Skin of body (tissue), 2 donors: ENCODE results near the gene LIPN. TPM values are rescaled to one million over a fixed set of nuclear protein-coding genes. Genes with fewer than 3 reads are reported as not detected.

Experiments
- DNase-seq: peaks from one replicate; lab custom pipeline; 2025; lab: John Stamatoyannopoulos, UW
- total RNA-seq: library from RNA; depleted of rRNA; stranded (reverse); fragments of >200 nt; gene quantifications from one replicate; pipeline ENCODE4 v1.2.3, GENCODE V29; 2014

Gene LIPN
- total RNA-seq, 1 donor from 2014 or later, result 8.2 TPM

DNA sequence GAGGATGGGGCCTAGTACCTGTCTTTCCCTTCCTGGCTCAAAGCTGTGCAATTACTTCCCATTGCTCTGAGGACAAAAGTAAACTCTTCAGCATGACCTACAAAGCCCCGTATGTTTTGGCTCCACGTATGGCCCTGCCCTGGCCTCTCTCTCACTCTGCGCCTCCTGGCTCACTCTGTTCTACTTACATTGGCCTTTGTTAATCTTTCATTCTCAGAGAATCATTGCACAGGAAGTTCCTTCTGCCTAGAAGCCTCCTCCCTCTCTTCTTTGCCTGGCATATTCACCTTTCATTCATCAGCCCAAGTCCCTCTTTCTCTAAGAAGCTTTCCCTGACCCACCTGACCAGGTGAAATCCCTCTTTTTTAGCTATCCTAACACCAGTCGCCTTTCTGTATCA, 66.6 kb downstream of the LIPN start:
- no peak for DNase-seq

DNA sequence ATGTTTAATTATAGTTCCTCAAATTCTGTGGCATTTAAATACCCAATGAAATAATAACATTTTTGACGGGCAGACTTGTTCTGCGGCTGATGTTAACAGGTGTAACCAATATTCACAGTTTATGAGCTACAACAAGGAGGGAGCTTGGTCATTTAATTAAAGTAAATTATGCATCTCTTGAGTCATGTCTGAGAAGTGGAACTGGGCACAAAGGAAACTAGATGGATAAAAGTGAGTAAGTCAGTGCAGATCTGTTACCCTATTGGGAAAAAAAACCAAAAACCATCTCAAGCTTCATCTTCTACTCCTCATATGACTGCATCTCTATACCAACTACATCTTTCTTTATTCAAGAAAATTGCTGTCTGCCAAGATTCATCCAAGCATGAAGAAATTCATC, 67.9 kb downstream of the LIPN start:
- DNase-seq, result no peak

DNA sequence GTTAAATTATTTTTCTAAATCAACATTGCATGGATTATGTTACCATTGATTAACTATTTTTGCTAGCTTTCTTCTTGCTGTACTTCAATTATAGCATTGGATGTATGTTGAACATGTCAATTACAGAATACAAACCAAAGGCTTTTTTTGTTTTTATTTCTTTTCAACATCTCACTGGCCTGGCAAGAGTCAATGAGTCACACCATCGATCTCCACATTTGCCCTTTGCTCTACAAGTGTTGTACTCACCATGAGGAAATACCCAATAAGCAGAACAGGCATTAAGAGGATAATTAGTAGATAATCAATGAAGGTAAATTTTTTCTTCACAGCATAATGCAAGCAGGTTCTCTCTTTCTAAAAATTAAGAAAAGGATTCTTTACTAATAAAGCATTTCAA, 68.5 kb downstream of the LIPN start:
- no peak for DNase-seq

Other genes with a start within 250 kb of the LIPN start
- 6.5 TPM for gene RNLS, start 176.7 kb upstream of the LIPN start, total RNA-seq
- gene LIPJ, start 173.3 kb upstream of the LIPN start, total RNA-seq, result 0.49 TPM
- 0.10 TPM for gene LIPF, start 95.6 kb upstream of the LIPN start, total RNA-seq
- gene LIPK, start 53.8 kb upstream of the LIPN start, total RNA-seq, result 10.6 TPM
- 17.1 TPM for gene LIPM, start 42.7 kb downstream of the LIPN start, total RNA-seq
- 14.9 TPM for gene ANKRD22, start 91.8 kb downstream of the LIPN start, total RNA-seq
- 16.9 TPM for gene STAMBPL1, start 120.2 kb downstream of the LIPN start, total RNA-seq
- 222 TPM for gene ACTA2, start 192.8 kb downstream of the LIPN start, total RNA-seq
- 28.6 TPM for gene FAS, start 230.8 kb downstream of the LIPN start, total RNA-seq